BE2C (cell line): Measurements from ENCODE around the gene PANX2.
A peak's percentile ranks its signal among the peaks of the same experiment; 100 is the strongest.
"Not testable (repeated sequence)": the region's sequence is repeated elsewhere in the genome, so short reads cannot be mapped to it uniquely, and the experiment has no call there.

Experiments used
- DNase-seq: peaks from one replicate; pipeline ENCODE4 v3.0.0-alpha.2; 2020
- H3K27me3 ChIP-seq: fragments of 250-450 bp; sonication (Bioruptor Pico); 2 replicates; pipeline ENCODE4 v1.5.1; 2020; ENCODE audit warnings: mild to moderate bottlenecking
- H3K36me3 ChIP-seq: fragments of 250-450 bp; sonication (Bioruptor Pico); 2 replicates; pipeline ENCODE4 v1.5.1; 2020; ENCODE audit warnings: mild to moderate bottlenecking
- H3K4me1 ChIP-seq: fragments of 250-450 bp; sonication (Bioruptor Pico); 2 replicates; pipeline ENCODE4 v1.5.1; 2020
- H3K4me3 ChIP-seq: 2 replicates; pipeline ENCODE4 v1.5.1; 2011; ENCODE audit warnings: low read depth, low read length
- H3K9me3 ChIP-seq: fragments of 250-450 bp; sonication (Bioruptor Pico); 2 replicates; pipeline ENCODE4 v1.5.1; 2020
- CTCF ChIP-seq: IDR thresholded peaks from 2 replicates; pipeline ENCODE4 v1.5.1; 2012; ENCODE audit warnings: mild to moderate bottlenecking, low read depth, low read length

The PANX2 gene

GRCh38 chr22:50146439-50147238 is 23.9 kb upstream of the PANX2 start:
- peak; percentile 99 for TF ChIP-seq CTCF
- H3K36me3 ChIP-seq, result no peaks in the 10 kb centered on the region
- H3K4me1 ChIP-seq, result no peaks in the 10 kb centered on the region
- no peaks in the 10 kb centered on the region for H3K27me3 ChIP-seq
- H3K4me3 ChIP-seq, result peak overlapping the region; percentile 37
- H3K9me3 ChIP-seq, result no peaks in the 10 kb centered on the region
- DNase-seq, result peak; percentile 81

- H3K4me1 ChIP-seq, H3K36me3 ChIP-seq, DNase-seq, H3K4me3 ChIP-seq, H3K27me3 ChIP-seq, H3K9me3 ChIP-seq: not testable (repeated sequence)
Measured at GRCh38 chr22:50147258-50148165, 23.0 kb upstream of the PANX2 start.

- no peak for TF ChIP-seq CTCF
Measured at GRCh38 chr22:50148166-50148500, 22.4 kb upstream of the PANX2 start.

GRCh38 chr22:50148991-50149721 is 21.4 kb upstream of the PANX2 start:
- H3K27me3 ChIP-seq, result no peaks in the 10 kb centered on the region
- H3K4me3 ChIP-seq, result no peak overlapping the region
- H3K36me3 ChIP-seq, result no peaks in the 10 kb centered on the region
- H3K4me1 ChIP-seq, result no peaks in the 10 kb centered on the region
- H3K9me3 ChIP-seq, result no peaks in the 10 kb centered on the region
- DNase-seq, result peak; percentile 75
- TF ChIP-seq CTCF, result peak; percentile 96

More at GRCh38 chr22:50148166-50148500, 22.4 kb upstream of the PANX2 start:
- no peaks in the 10 kb centered on the region for H3K9me3 ChIP-seq
- no peak overlapping the region for H3K4me3 ChIP-seq
- no peak for DNase-seq
- H3K27me3 ChIP-seq, result no peaks in the 10 kb centered on the region
- no peaks in the 10 kb centered on the region for H3K36me3 ChIP-seq
- no peaks in the 10 kb centered on the region for H3K4me1 ChIP-seq

- no peak for TF ChIP-seq CTCF
- H3K4me1 ChIP-seq, result no peaks in the 10 kb centered on the region
- DNase-seq, result no peak
- H3K36me3 ChIP-seq, result no peaks in the 10 kb centered on the region
- H3K4me3 ChIP-seq, result no peak overlapping the region
- H3K27me3 ChIP-seq, result no peaks in the 10 kb centered on the region
- H3K9me3 ChIP-seq, result no peaks in the 10 kb centered on the region
Measured at GRCh38 chr22:50150161-50151129, 20.1 kb upstream of the PANX2 start.
